DMS114 treated with DMSO at 0.1 percent for 48 hours (cell line): ENCODE results near the gene WDSUB1.

ENCODE experiments used
- DNase-seq: peaks from one replicate; lab custom pipeline; 2025; ENCODE audit not compliant: unreplicated experiment; lab: John Stamatoyannopoulos, UW

Gene WDSUB1

GRCh38 chr2:159199761-159200465 is 86.6 kb downstream of the WDSUB1 start:
- DNase-seq = no peak

GRCh38 chr2:159199236-159199635 is 87.3 kb downstream of the WDSUB1 start:
- no peak for DNase-seq

- no peak for DNase-seq
Observed at GRCh38 chr2:159196393-159196925, 90.0 kb downstream of the WDSUB1 start.

GRCh38 chr2:159195697-159196096 is 90.8 kb downstream of the WDSUB1 start:
- no peak for DNase-seq

DNA sequence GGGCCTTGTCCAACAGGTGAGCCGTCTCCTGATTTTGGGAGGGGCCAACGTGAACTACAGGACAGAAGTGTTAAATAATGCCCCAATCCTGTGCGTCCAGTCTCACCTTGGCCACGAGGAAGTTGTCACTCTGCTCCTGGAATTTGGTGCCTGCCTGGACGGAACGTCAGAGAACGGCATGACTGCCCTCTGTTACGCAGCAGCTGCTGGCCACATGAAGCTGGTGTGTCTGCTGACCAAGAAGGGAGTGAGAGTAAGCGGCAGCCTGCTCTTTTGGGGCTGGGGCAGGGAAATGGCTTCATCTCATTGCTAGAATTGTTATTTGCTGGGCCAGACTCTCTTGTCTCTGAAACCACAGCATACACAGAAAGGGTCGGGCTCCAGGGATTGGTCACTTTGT is 92.3 kb downstream of the WDSUB1 start:
- no peak for DNase-seq

GRCh38 chr2:159193791-159194190 is 92.7 kb downstream of the WDSUB1 start:
- DNase-seq = no peak

- DNase-seq = no peak
Observed at GRCh38 chr2:159192371-159192918, 94.1 kb downstream of the WDSUB1 start.

DNA sequence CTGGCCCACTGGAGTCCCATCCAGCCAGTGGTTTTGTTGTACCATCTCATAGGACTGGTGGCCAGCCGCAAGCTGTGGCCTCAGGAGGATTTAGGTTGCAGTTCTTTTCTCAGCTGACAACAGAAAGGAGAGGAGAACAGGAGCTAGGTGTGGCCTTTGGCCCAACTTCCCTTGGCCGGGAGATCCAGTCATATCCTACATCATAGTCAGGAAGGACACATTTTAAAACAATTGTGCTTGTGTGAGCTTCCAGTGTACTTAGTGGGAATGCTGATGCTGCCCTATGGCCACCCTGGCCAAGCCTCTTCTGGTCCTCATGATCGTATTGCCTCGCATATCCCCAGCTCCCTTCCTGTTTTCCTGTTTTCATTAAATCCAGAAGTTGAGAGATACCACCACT is 98.1 kb downstream of the WDSUB1 start:
- DNase-seq = no peak

- DNase-seq = no peak
Observed at GRCh38 chr2:159187106-159187505, 99.4 kb downstream of the WDSUB1 start.

- DNase-seq = no peak
Observed at GRCh38 chr2:159186462-159186861, 100.0 kb downstream of the WDSUB1 start.
